ENCODE measurements around the gene TAC4.

The TAC4 gene

DNA sequence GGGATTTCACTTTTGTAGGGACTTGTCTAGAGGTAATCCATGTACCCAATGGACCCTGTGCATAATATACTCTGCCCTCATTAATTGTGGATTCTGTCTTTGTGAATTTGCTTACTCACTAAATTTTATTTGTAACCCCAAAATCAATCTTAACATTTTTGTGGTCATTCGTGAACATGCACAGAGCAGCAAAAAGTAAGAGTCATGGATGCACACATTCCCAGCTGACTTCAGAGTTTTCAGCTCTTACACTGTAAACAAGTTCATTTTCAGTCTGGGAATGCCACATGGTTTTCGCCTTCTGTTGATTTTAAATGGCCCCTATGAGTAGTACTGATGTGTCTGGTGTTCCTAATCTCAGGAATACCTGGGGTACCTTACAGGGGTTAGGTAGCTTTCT is 24.3 kb downstream of the TAC4 start:
- no peaks in the 10 kb centered on the region for H3K9me3 ChIP-seq (replicated peaks in 1 of 2; ENCODE audit: control insufficient read depth in 2 of 2, insufficient read depth in 1 of 2, low read depth in 1 of 2, low read length in 2 of 2)
- H2BK12ac ChIP-seq (ENCODE audit: low read length): no peak overlapping the region
- H3K4me1 ChIP-seq (ENCODE audit: control insufficient read depth in 2 of 2, insufficient read depth in 1 of 2, low read depth in 1 of 2, low read length in 2 of 2): no peaks in the 10 kb centered on the region
- no peak overlapping the region for H3K4ac ChIP-seq (ENCODE audit: low read length)
- H3K4me2 ChIP-seq (ENCODE audit: insufficient read depth, low read length, poor library complexity, severe bottlenecking): no peak overlapping the region
- H4K91ac ChIP-seq (ENCODE audit: low read depth, low read length, poor library complexity): no peak overlapping the region
- H3K4me3 ChIP-seq (ENCODE audit: low read length in 2 of 2): no peak overlapping the region
- H3K36me3 ChIP-seq (replicated peaks in 1 of 2; ENCODE audit: control insufficient read depth in 2 of 2, insufficient read depth in 2 of 2, low read length in 2 of 2): peaks cover 37 to 99% of the 10 kb centered on the region in 2 donors
- H2BK120ac ChIP-seq (ENCODE audit: low read depth, low read length): no peak overlapping the region
- no peak overlapping the region for H3K14ac ChIP-seq (ENCODE audit: low read length)
- H3K9ac ChIP-seq (ENCODE audit: low read depth, low read length, poor library complexity): no peak overlapping the region
- DNase-seq (ENCODE audit: low spot score): no peak
- no peak overlapping the region for H4K8ac ChIP-seq (ENCODE audit: low read depth, low read length)
- H3K27me3 ChIP-seq (ENCODE audit: control insufficient read depth in 3 of 3, insufficient read depth in 3 of 3, low read depth in 1 of 3, low read length in 3 of 3): no peaks in the 10 kb centered on the region
- no peak overlapping the region for H2AK5ac ChIP-seq (ENCODE audit: low read depth, low read length)
- no peak overlapping the region for H3K18ac ChIP-seq (ENCODE audit: low read length)
- no CpG with 5 or more reads among the region's 2 CpGs for WGBS, 2 donors (ENCODE audit: extremely low coverage in 2 of 2, insufficient read length in 2 of 2, insufficient replicate concordance in 1 of 2)
- no peak overlapping the region for H2BK5ac ChIP-seq (ENCODE audit: low read length)
- H3K23ac ChIP-seq (ENCODE audit: low read depth, low read length, poor library complexity): no peak overlapping the region
- no peak overlapping the region for H2AFZ ChIP-seq (ENCODE audit: low read length)
- H3K79me1 ChIP-seq (ENCODE audit: low read depth, low read length): peaks cover 3% of the 10 kb centered on the region
- no peak overlapping the region for H3K27ac ChIP-seq (replicated peaks; ENCODE audit: low read length)
- no peak overlapping the region for H2BK15ac ChIP-seq (ENCODE audit: low read length)

DNA sequence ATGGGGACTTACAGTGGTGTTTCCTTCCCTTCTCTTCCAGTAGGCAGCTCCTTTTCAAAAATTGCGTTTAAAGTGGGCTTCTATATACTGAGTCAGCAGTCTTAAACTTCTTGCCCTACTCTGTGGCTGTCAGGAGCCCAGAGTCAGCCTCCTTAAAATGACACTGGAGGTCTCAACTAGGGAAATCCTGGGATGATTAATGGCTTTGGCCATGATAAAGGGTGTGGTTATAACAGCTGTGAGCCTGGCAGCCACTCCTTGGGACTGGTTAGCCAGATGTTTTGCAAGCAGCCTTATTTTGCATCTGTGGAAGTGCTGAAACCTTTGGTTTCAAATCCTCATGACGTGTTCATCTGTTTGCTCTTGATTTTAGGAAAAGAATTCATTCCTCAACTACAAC is 25.0 kb downstream of the TAC4 start:
- H3K23ac ChIP-seq (ENCODE audit: low read depth, low read length, poor library complexity): no peak overlapping the region
- H3K27ac ChIP-seq (replicated peaks; ENCODE audit: low read length): no peak overlapping the region
- H3K4me3 ChIP-seq (ENCODE audit: low read length in 2 of 2): no peak overlapping the region
- no peaks in the 10 kb centered on the region for H3K4me1 ChIP-seq (ENCODE audit: control insufficient read depth in 2 of 2, insufficient read depth in 1 of 2, low read depth in 1 of 2, low read length in 2 of 2)
- no peak overlapping the region for H4K8ac ChIP-seq (ENCODE audit: low read depth, low read length)
- WGBS, 2 donors (ENCODE audit: extremely low coverage in 2 of 2, insufficient read length in 2 of 2, insufficient replicate concordance in 1 of 2): no CpG with 5 or more reads among the region's 2 CpGs
- H3K4ac ChIP-seq (ENCODE audit: low read length): no peak overlapping the region
- H2AFZ ChIP-seq (ENCODE audit: low read length): no peak overlapping the region
- H3K9ac ChIP-seq (ENCODE audit: low read depth, low read length, poor library complexity): no peak overlapping the region
- peaks cover 3% of the 10 kb centered on the region for H3K79me1 ChIP-seq (ENCODE audit: low read depth, low read length)
- H3K4me2 ChIP-seq (ENCODE audit: insufficient read depth, low read length, poor library complexity, severe bottlenecking): no peak overlapping the region
- no peak overlapping the region for H3K18ac ChIP-seq (ENCODE audit: low read length)
- H4K91ac ChIP-seq (ENCODE audit: low read depth, low read length, poor library complexity): no peak overlapping the region
- no peaks in the 10 kb centered on the region for H3K9me3 ChIP-seq (replicated peaks in 1 of 2; ENCODE audit: control insufficient read depth in 2 of 2, insufficient read depth in 1 of 2, low read depth in 1 of 2, low read length in 2 of 2)
- H2BK5ac ChIP-seq (ENCODE audit: low read length): no peak overlapping the region
- H3K27me3 ChIP-seq (ENCODE audit: control insufficient read depth in 3 of 3, insufficient read depth in 3 of 3, low read depth in 1 of 3, low read length in 3 of 3): no peaks in the 10 kb centered on the region
- H2BK15ac ChIP-seq (ENCODE audit: low read length): no peak overlapping the region
- H2BK120ac ChIP-seq (ENCODE audit: low read depth, low read length): no peak overlapping the region
- H2BK12ac ChIP-seq (ENCODE audit: low read length): no peak overlapping the region
- H3K36me3 ChIP-seq (replicated peaks in 1 of 2; ENCODE audit: control insufficient read depth in 2 of 2, insufficient read depth in 2 of 2, low read length in 2 of 2): peaks cover 38 to 99% of the 10 kb centered on the region in 2 donors
- no peak overlapping the region for H2AK5ac ChIP-seq (ENCODE audit: low read depth, low read length)
- H3K14ac ChIP-seq (ENCODE audit: low read length): no peak overlapping the region
- no peak for DNase-seq (ENCODE audit: low spot score)

DNA sequence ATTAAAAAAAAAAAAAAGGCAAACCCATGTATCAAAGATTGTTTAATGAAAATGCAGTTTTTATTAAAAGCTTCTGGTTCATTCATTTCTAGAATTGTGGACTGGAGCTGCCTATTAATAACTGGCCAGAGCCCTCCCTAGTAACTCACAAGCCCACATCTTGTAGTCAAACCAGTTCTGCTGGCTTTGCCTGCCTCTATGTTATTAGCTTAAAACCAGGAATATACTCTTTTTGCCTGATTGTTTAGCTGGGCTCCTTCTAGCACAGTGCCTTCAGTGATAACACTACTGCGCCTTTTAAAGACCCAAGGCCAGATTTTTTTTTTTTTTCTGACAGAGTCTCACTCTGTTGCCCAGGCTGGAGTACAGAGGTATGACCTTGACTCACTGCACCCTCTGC is 26.0 kb downstream of the TAC4 start:
- H3K4ac ChIP-seq (ENCODE audit: low read length): no peak overlapping the region
- H2BK15ac ChIP-seq (ENCODE audit: low read length): no peak overlapping the region
- no peak overlapping the region for H2BK12ac ChIP-seq (ENCODE audit: low read length)
- H2BK120ac ChIP-seq (ENCODE audit: low read depth, low read length): no peak overlapping the region
- H3K27me3 ChIP-seq (ENCODE audit: control insufficient read depth in 3 of 3, insufficient read depth in 3 of 3, low read depth in 1 of 3, low read length in 3 of 3): no peaks in the 10 kb centered on the region
- no peak overlapping the region for H3K14ac ChIP-seq (ENCODE audit: low read length)
- H2AK5ac ChIP-seq (ENCODE audit: low read depth, low read length): no peak overlapping the region
- H2AFZ ChIP-seq (ENCODE audit: low read length): no peak overlapping the region
- WGBS, 2 donors (ENCODE audit: extremely low coverage in 2 of 2, insufficient read length in 2 of 2, insufficient replicate concordance in 1 of 2): no CpG with 5 or more reads among the region's 1 CpG
- no peak overlapping the region for H3K18ac ChIP-seq (ENCODE audit: low read length)
- no peak overlapping the region for H4K8ac ChIP-seq (ENCODE audit: low read depth, low read length)
- H3K9me3 ChIP-seq (replicated peaks in 1 of 2; ENCODE audit: control insufficient read depth in 2 of 2, insufficient read depth in 1 of 2, low read depth in 1 of 2, low read length in 2 of 2): no peaks in the 10 kb centered on the region
- peaks cover 3% of the 10 kb centered on the region for H3K79me1 ChIP-seq (ENCODE audit: low read depth, low read length)
- no peaks in the 10 kb centered on the region for H3K4me1 ChIP-seq (ENCODE audit: control insufficient read depth in 2 of 2, insufficient read depth in 1 of 2, low read depth in 1 of 2, low read length in 2 of 2)
- H3K27ac ChIP-seq (replicated peaks; ENCODE audit: low read length): no peak overlapping the region
- no peak overlapping the region for H3K9ac ChIP-seq (ENCODE audit: low read depth, low read length, poor library complexity)
- no peak overlapping the region for H3K23ac ChIP-seq (ENCODE audit: low read depth, low read length, poor library complexity)
- no peak overlapping the region for H3K4me2 ChIP-seq (ENCODE audit: insufficient read depth, low read length, poor library complexity, severe bottlenecking)
- H2BK5ac ChIP-seq (ENCODE audit: low read length): no peak overlapping the region
- no peak for DNase-seq (ENCODE audit: low spot score)
- H3K4me3 ChIP-seq (ENCODE audit: low read length in 2 of 2): no peak overlapping the region
- H3K36me3 ChIP-seq (replicated peaks in 1 of 2; ENCODE audit: control insufficient read depth in 2 of 2, insufficient read depth in 2 of 2, low read length in 2 of 2): peaks cover 33 to 99% of the 10 kb centered on the region in 2 donors
- no peak overlapping the region for H4K91ac ChIP-seq (ENCODE audit: low read depth, low read length, poor library complexity)

DNA sequence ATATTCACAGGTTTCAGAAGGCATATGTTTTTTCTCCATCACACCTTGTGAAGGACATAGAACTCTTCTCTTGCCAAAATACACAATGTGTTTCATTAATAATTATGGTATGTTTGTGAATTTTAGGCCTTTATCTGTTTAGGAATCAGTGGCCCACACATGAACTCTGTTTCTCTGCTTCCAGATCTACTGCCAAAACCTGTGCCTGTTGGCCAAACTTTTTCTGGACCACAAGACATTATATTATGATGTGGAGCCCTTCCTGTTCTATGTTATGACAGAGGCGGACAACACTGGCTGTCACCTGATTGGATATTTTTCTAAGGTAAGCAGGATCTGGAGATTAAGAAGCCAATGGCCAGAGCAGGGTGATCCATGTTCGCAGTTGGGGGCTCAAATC is 26.4 kb downstream of the TAC4 start:
- Histone ChIP-seq H4K91ac (ENCODE audit: low read depth, low read length, poor library complexity) (no peak overlapping the region), H3K4me1 (ENCODE audit: control insufficient read depth in 2 of 2, insufficient read depth in 1 of 2, low read depth in 1 of 2, low read length in 2 of 2) (peaks cover 3 to 4% of the 10 kb centered on the region in 2 donors), H3K9me3 (replicated peaks in 1 of 2; ENCODE audit: control insufficient read depth in 2 of 2, insufficient read depth in 1 of 2, low read depth in 1 of 2, low read length in 2 of 2) (no peaks in the 10 kb centered on the region), H3K79me1 (ENCODE audit: low read depth, low read length) (no peaks in the 10 kb centered on the region), H3K27me3 (ENCODE audit: control insufficient read depth in 3 of 3, insufficient read depth in 3 of 3, low read depth in 1 of 3, low read length in 3 of 3) (no peaks in the 10 kb centered on the region), H3K27ac (replicated peaks; ENCODE audit: low read length) (no peak overlapping the region), H3K4me3 (ENCODE audit: low read length in 2 of 2) (no peak overlapping the region), H2BK15ac (ENCODE audit: low read length) (no peak overlapping the region), H3K18ac (ENCODE audit: low read length) (no peak overlapping the region), H2AFZ (ENCODE audit: low read length) (no peak overlapping the region), H2AK5ac (ENCODE audit: low read depth, low read length) (no peak overlapping the region), H2BK120ac (ENCODE audit: low read depth, low read length) (no peak overlapping the region), H3K9ac (ENCODE audit: low read depth, low read length, poor library complexity) (no peak overlapping the region), H3K14ac (ENCODE audit: low read length) (no peak overlapping the region), H3K36me3 (replicated peaks in 1 of 2; ENCODE audit: control insufficient read depth in 2 of 2, insufficient read depth in 2 of 2, low read length in 2 of 2) (peaks cover 28 to 99% of the 10 kb centered on the region in 2 donors), H3K4ac (ENCODE audit: low read length) (no peak overlapping the region), H2BK5ac (ENCODE audit: low read length) (no peak overlapping the region), H2BK12ac (ENCODE audit: low read length) (no peak overlapping the region), H4K8ac (ENCODE audit: low read depth, low read length) (no peak overlapping the region), H3K23ac (ENCODE audit: low read depth, low read length, poor library complexity) (no peak overlapping the region), H3K4me2 (ENCODE audit: insufficient read depth, low read length, poor library complexity, severe bottlenecking) (no peak overlapping the region)
- WGBS, 2 donors (ENCODE audit: extremely low coverage in 2 of 2, insufficient read length in 2 of 2, insufficient replicate concordance in 1 of 2): no CpG with 5 or more reads among the region's 2 CpGs
- no peak for DNase-seq (ENCODE audit: low spot score)
